Epithelial cell of proximal tubule (primary cell): ENCODE results near the gene MYH10. TPM values are rescaled to one million over a fixed set of nuclear protein-coding genes. Genes with fewer than 3 reads are reported as not detected.
A peak's percentile ranks its signal among the peaks of the same experiment; 100 is the strongest.

Source experiments
- DNase-seq: peaks from one replicate; pipeline ENCODE4 v3.0.0-alpha.2; 2011; ENCODE audit warnings: low read depth
- H3K4me3 ChIP-seq: 2 replicates; pipeline ENCODE4 v1.5.1; 2011; ENCODE audit warnings: low read depth, mild to moderate bottlenecking, low read length
- total RNA-seq: library from RNA; depleted of rRNA; stranded (reverse); fragments of >200 nt; gene quantifications from 2 replicates; pipeline ENCODE4 v1.2.3, GENCODE V29; 2015
- TF ChIP-seq, protein P1 (sequence below): conservative IDR thresholded peaks from 2 replicates; pipeline ENCODE4 v1.5.1; 2012; ENCODE audit warnings: low read depth, mild to moderate bottlenecking, low read length

The MYH10 gene
- total RNA-seq, 1 donor from 2014 or later, result 71.1 TPM

DNA sequence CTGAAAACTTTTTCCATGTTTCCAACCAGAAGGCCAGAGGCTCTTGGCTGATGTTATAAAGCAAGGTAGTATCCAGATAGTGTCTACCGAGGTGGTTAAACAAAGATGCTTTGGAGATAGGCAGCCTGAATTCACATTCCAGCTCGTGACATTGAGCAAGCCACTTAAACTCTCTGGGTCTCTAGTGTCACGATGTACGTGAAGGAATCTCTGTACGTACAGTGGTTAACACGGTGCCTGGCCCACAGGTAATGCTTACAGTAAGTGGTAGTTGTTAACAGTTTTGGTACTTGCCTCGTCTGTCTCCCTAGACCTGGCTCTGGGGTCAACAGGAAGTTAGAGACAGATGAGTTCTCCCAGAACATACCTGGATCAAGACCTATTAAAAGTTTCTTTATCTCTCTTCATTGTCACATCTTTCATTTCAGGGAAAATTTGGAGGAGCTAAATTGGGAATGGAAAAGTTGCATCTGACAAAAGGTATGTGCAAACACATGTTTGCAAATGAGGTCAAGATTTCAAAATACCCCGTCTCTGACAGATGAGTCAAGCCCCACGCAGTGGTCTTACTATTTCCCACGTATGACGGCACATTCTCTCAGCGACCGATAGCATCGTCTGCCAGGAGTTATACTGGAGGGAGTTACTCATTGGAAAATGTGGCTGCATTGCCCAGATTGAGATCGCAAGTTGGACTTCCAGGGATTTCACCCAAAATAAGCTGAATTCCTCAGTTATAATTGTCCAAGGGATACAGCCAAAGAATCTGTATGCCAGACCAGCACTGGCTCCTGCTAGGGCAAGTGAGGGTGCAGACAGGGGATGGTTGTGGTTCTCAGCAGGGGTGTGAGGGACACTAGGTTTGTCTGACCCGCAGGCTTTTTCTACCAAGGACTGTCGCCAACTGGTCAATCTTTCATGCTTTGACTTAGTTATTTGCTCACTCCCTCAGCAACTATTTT, 18.9 kb upstream of the MYH10 start:
- TF ChIP-seq, protein P1, sequence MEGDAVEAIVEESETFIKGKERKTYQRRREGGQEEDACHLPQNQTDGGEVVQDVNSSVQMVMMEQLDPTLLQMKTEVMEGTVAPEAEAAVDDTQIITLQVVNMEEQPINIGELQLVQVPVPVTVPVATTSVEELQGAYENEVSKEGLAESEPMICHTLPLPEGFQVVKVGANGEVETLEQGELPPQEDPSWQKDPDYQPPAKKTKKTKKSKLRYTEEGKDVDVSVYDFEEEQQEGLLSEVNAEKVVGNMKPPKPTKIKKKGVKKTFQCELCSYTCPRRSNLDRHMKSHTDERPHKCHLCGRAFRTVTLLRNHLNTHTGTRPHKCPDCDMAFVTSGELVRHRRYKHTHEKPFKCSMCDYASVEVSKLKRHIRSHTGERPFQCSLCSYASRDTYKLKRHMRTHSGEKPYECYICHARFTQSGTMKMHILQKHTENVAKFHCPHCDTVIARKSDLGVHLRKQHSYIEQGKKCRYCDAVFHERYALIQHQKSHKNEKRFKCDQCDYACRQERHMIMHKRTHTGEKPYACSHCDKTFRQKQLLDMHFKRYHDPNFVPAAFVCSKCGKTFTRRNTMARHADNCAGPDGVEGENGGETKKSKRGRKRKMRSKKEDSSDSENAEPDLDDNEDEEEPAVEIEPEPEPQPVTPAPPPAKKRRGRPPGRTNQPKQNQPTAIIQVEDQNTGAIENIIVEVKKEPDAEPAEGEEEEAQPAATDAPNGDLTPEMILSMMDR, result no peak
- DNase-seq, result no peak
- no peak overlapping the region for H3K4me3 ChIP-seq

DNA sequence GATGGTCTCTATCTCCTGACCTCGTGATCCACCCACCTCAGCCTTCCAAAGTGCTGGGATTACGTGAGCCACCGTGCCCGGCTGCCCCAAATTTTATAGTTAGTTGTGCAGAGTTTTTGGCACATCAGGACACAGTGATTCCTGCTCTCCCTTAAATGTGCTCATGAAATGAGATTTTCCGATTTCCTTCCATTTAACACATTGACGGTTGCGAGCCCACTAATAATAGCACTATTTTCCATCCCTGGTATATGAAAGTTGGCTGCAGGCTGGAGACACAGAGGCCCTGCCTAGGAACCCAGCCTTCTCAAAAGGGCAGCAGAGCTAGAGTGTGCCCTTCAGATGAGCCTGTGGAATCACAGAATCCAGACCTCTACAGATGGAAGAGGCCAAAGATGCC, 17.4 kb upstream of the MYH10 start:
- H3K4me3 ChIP-seq, result no peak overlapping the region
- TF ChIP-seq, protein P1, result no peak

DNA sequence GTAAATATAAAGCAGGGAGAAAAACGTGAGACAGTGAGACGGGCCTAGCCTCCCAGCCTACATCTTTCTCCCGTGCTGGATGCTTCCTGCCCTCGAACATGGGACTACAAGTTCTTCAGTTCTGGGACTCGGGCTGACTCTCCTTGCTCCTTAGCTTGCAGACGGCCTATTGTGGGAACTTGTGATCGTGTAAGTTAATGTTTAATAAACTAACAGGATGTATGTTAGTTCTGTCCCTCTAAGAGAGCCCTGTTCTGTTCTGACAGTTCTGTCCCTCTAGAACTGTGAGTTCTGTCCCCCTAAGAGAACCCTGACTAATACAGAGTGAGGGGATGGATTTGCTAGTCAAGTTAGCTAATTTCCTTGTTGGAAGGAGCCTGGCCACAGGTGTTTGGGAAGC, 16.7 kb upstream of the MYH10 start:
- TF ChIP-seq, protein P1, result no peak
- DNase-seq, result no peak
- H3K4me3 ChIP-seq, result no peak overlapping the region

More for the DNA sequence above, 17.4 kb upstream of the MYH10 start:
- no peak for DNase-seq

DNA sequence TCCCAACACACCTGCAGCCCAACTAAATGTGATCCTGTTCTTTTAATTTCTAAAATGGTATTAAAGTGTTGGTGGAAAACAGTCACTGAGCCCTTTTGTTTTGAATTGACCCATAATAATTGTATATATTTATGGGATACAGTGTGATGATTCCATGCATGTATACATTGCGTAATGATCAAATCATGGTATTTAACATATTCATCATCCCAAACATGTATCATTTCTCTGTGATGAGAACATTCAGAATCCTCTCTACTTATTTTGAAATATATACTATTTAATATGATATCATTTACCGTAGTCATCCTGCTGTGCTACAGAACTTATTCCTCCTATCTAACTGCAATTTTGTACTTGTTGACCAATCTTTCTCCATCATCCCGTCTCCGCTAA, 14.0 kb upstream of the MYH10 start:
- TF ChIP-seq, protein P1, result no peak
- H3K4me3 ChIP-seq, result no peak overlapping the region
- no peak for DNase-seq

DNA sequence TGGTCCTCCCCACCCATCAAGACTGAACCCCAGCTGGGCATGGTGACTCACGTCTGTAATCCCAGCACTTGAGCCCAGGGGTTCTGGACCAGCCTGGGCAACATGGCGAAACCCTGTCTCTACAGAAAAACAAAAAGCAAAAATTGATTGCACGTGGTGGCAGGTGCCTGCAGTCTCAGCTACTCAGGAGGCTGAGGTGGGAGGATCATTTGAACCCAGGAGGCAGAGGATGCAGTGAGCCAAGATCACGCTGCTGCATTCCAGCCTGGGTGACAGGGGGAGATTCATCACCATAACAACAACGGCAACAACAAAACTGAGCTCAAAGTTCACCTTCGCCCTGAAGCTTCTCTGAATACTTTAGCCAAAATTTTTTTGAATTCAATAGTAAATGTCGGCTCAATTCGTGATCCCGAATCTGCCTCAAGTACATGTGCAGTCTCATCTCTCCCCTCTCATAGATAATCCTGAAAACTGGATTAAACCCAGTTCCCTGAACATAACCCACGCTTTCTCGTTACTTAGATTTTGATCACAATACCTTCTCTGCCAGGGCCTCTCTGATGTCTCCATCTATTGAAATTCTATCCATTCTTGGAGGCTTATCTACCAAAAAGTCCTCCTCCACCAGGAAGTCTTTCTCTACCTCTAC, 13.5 kb upstream of the MYH10 start:
- no peak for DNase-seq
- no peak overlapping the region for H3K4me3 ChIP-seq
- TF ChIP-seq, protein P1, result no peak

DNA sequence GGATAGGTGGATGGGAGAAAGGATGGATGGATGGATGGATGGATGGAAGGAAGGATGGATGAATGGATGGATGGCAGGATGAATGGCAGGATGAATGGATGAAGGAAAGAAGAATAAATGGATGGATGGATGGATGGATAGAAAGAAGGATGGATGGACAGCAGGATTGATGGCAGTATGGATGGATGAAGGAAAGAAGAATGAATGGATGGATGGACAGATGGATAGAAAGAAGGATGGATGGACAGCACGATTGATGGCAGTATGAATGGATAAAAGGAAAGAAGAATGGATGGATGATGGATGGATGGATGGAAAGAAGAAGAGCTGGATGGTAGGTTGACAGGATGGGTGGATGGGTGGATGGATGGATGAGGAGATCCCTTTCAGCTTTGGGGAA, 9.2 kb upstream of the MYH10 start:
- no peak for DNase-seq
- H3K4me3 ChIP-seq, result no peak overlapping the region
- TF ChIP-seq, protein P1, result no peak

DNA sequence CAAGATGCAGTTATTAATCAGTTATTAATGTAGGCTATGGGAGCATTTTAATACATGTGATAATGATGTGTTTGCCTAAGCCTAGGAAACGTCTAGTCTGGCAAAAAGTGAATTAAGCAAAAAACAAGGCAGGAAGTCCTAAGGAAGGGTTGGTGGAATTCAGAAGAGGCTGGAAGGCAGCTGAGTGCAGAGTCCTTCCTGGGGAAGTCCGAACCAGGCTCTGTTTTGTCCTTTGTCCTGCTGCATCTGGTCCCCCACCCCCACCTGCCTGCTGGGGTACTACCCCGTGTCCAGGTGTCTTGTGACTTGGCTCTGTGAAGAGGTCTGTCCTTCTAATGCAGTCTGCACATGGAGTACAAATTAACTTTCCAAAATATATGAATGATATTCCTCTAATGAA, 1.5 kb upstream of the MYH10 start:
- DNase-seq, result no peak
- H3K4me3 ChIP-seq, result peak overlapping the region; percentile 96

More for the DNA sequence above, 1.5 kb upstream of the MYH10 start:
- TF ChIP-seq, protein P1, result no peak
